ENCODE results near the gene ATF7. TPM values are rescaled to one million over a fixed set of nuclear protein-coding genes. Genes with fewer than 3 reads are reported as not detected.
A peak's percentile ranks its signal among the peaks of the same experiment; 100 is the strongest.

ATF7 gene
- total and polyA plus RNA-seq, 2 of the 4 experiments (the other 2 are of a cell fraction) = 7.0 to 16.3 TPM

GRCh38 chr12:53502983-53503728 lies 123.0 kb downstream of the ATF7 start:
- intact Hi-C loops (cut with micrococcal nuclease) = loop anchor here (5.0 kb wide), 1 partner anchor 51 kb away; the partner anchor contains the start of gene PCBP2
- no peak for DNase-seq
- H3K4ac ChIP-seq (ENCODE audit: low read depth, low read length) = no peak overlapping the region; the same call in 1 of the 2 replicates
- peaks cover 13 to 60% of the 10 kb centered on the region in 2 experiments; a peak in 3 of 4 replicates for H3K79me1 ChIP-seq (ENCODE audit: low read depth in 1 of 2, low read length in 2 of 2)
- no peak overlapping the region for H2AK5ac ChIP-seq (ENCODE audit: low read depth, low read length)
- peak overlapping the region; percentile 80 for H2AK9ac ChIP-seq (replicated peaks; ENCODE audit: low read depth, low read length, poor library complexity)
- no peak overlapping the region for H3K18ac ChIP-seq (ENCODE audit: low read depth, low read length)
- CTCF ChIA-PET = no interaction called here
- H2BK20ac ChIP-seq (ENCODE audit: low read depth, low read length) = no peak overlapping the region
- H3K4me3 ChIP-seq (ENCODE audit: insufficient read depth, low read depth, low read length) = no peak overlapping the region
- peaks cover 28% of the 10 kb centered on the region for H3K36me3 ChIP-seq (ENCODE audit: control insufficient read depth, insufficient read depth, low read length)
- H3K9me1 ChIP-seq (ENCODE audit: insufficient read depth, low read length) = peaks cover 15% of the 10 kb centered on the region
- H2BK15ac ChIP-seq (ENCODE audit: low read depth, low read length) = no peak overlapping the region
- no peaks in the 10 kb centered on the region for H3K27me3 ChIP-seq (ENCODE audit: control insufficient read depth, insufficient read depth, low read length)
- dilution Hi-C loops (cut with HindIII; ENCODE audit: low sequenced_read_pairs, unreplicated experiment) = no loop called here
- no peak overlapping the region for H3K56ac ChIP-seq (ENCODE audit: extremely low read depth, insufficient read depth, low read length)
- H4K8ac ChIP-seq (ENCODE audit: low read depth in 2 of 2, low read length in 2 of 2) = no peak overlapping the region
- H3K9me3 ChIP-seq (ENCODE audit: control insufficient read depth, insufficient read depth, low read length) = no peaks in the 10 kb centered on the region
- no peak overlapping the region for H3K14ac ChIP-seq (replicated peaks; ENCODE audit: low read depth, low read length)
- no peak for ATAC-seq (ENCODE audit: low read depth)
- WGBS, 2 experiments (ENCODE audit: extremely low coverage in 2 of 2, insufficient read length in 1 of 2) = no CpG with 5 or more reads among the region's 10 CpGs
- H3K27ac ChIP-seq (ENCODE audit: insufficient read depth, low read length) = no peak overlapping the region
- no TSS peak for BruUV-seq (replicated peaks)
- H4K20me1 ChIP-seq (ENCODE audit: insufficient read depth, low read length) = peaks cover 2% of the 10 kb centered on the region; the same call in 1 of the 2 replicates
- no peak overlapping the region for H3K4me2 ChIP-seq (ENCODE audit: low read depth, low read length)
- H2BK5ac ChIP-seq (ENCODE audit: low read depth, low read length, poor library complexity, severe bottlenecking) = no peak overlapping the region
- H3K9ac ChIP-seq (ENCODE audit: low read depth, low read length) = no peak overlapping the region
- no peak overlapping the region for H4K5ac ChIP-seq (ENCODE audit: low read depth, low read length)
- no peak overlapping the region for H4K91ac ChIP-seq (ENCODE audit: insufficient read depth, low read depth, low read length)
- H3K4me1 ChIP-seq (ENCODE audit: control insufficient read depth, insufficient read depth, low read length) = peaks cover 10% of the 10 kb centered on the region
- H2AFZ ChIP-seq (replicated peaks; ENCODE audit: low read length, poor library complexity) = no peak overlapping the region
- no peak overlapping the region for H3K23ac ChIP-seq (ENCODE audit: low read depth, low read length)
- H2BK120ac ChIP-seq (ENCODE audit: low read depth, low read length) = no peak overlapping the region
- in situ Hi-C loops (cut with MboI; ENCODE audit: low sequenced_read_pairs) = loop anchor here (10.0 kb wide), 1 partner anchor 178 kb away; the partner anchor contains the start of gene AAAS
- POLR2A ChIA-PET (ENCODE audit: unreplicated experiment) = no interaction called here
- TF ChIP-seq ELK1 (IDR thresholded peaks at IDR 0.05; ENCODE audit: borderline replicate concordance, low read depth, low read length) (no peak), CEBPB (IDR thresholded peaks at IDR 0.05; ENCODE audit: low read depth, low read length) (no peak), RAD21 (IDR thresholded peaks at IDR 0.05; ENCODE audit: low read length) (no peak), BHLHE40 (IDR thresholded peaks at IDR 0.05; ENCODE audit: low read depth, low read length) (no peak), POLR2A (IDR thresholded peaks at IDR 0.05; ENCODE audit: low read depth, low read length) (no peak), CTCF (conservative IDR thresholded peaks at IDR 0.05; ENCODE audit: low read depth, low read length) (no peak), RFX5 (IDR thresholded peaks at IDR 0.05; ENCODE audit: low read depth, low read length) (no peak), CHD1 (IDR thresholded peaks at IDR 0.05; ENCODE audit: low read depth, low read length) (no peak), RCOR1 (IDR thresholded peaks at IDR 0.05; ENCODE audit: insufficient replicate concordance, low read length) (no peak), MXI1 (IDR thresholded peaks at IDR 0.05; ENCODE audit: borderline replicate concordance, low read depth, low read length) (no peak), FOS (IDR thresholded peaks at IDR 0.05; ENCODE audit: low read depth, low read length) (no peak), MAFK (IDR thresholded peaks at IDR 0.05; ENCODE audit: low read depth, low read length) (no peak), NFE2L2 (IDR thresholded peaks at IDR 0.05; ENCODE audit: low read depth, low read length) (no peak), MAZ (IDR thresholded peaks at IDR 0.05; ENCODE audit: borderline replicate concordance, low read depth, low read length) (no peak)
- TF ChIP-seq, protein P1, sequence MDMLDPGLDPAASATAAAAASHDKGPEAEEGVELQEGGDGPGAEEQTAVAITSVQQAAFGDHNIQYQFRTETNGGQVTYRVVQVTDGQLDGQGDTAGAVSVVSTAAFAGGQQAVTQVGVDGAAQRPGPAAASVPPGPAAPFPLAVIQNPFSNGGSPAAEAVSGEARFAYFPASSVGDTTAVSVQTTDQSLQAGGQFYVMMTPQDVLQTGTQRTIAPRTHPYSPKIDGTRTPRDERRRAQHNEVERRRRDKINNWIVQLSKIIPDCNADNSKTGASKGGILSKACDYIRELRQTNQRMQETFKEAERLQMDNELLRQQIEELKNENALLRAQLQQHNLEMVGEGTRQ (IDR thresholded peaks at IDR 0.05; ENCODE audit: low read depth, low read length) = no peak

Measured in IMR-90 (cell line).